IPS DF 4.7 (cell line): ENCODE results near the gene OR5T1.

Experiments used
- DNase-seq: peaks from one replicate; pipeline ENCODE4 v3.0.0-alpha.2; 2013; ENCODE audit warnings: low spot score; ENCODE audit errors: extremely low read depth

Gene OR5T1

GRCh38 chr11:56273854-56274253 is at the start of gene OR5T1:
Gene OR5T1, plus strand, starts transcription at chr11:56274154. Its CDS starts 1,485 bp downstream, at chr11:56275639.
- DNase-seq, result no peak

- no peak for DNase-seq
These were observed 39.8 kb upstream of the OR5T1 start, which contains the start of gene OR5T2 for GRCh38 chr11:56234155-56234554. Gene OR5T2, minus strand, starts transcription at chr11:56234255. Its CDS starts 1,193 bp downstream, at chr11:56233062.

GRCh38 chr11:56251954-56252353 is 22.0 kb upstream of the OR5T1 start, which contains the start of gene OR5T3:
Gene OR5T3, plus strand, starts transcription at chr11:56252254. Its CDS starts 0 bp downstream, at chr11:56252254.
- no peak for DNase-seq

- DNase-seq, result no peak
These were observed 2.9 kb upstream of the OR5T1 start for GRCh38 chr11:56271092-56271491.

GRCh38 chr11:56292154-56292553 is 18.2 kb downstream of the OR5T1 start, which contains the start of gene OR8H1:
Gene OR8H1, minus strand, starts transcription at chr11:56292254. Its CDS starts 1,192 bp downstream, at chr11:56291062.
- DNase-seq, result no peak

GRCh38 chr11:56296898-56297297 is 22.9 kb downstream of the OR5T1 start:
- DNase-seq, result no peak

GRCh38 chr11:56307836-56308235 is 33.9 kb downstream of the OR5T1 start:
- no peak for DNase-seq

- no peak for DNase-seq
These were observed 40.9 kb downstream of the OR5T1 start, which contains the start of gene OR8K3 for GRCh38 chr11:56314844-56315243. Gene OR8K3, plus strand, starts transcription at chr11:56315144. Its CDS starts 3,163 bp downstream, at chr11:56318307.
